Measurements from ENCODE around the gene ADGRG4.

GRCh38 chrX:136353526-136354093 is 52.8 kb downstream of the ADGRG4 start:
- TF ChIP-seq CTCF (conservative IDR thresholded peaks at IDR 0.05; ENCODE audit: low read depth, low read length): no peak
- no peak for TF ChIP-seq EZH2 (IDR thresholded peaks at IDR 0.05; ENCODE audit: borderline replicate concordance, low read depth, low read length, poor library complexity, severe bottlenecking)
